Renal cortical epithelial cell (primary cell): ENCODE data around the gene SPACA1. TPM values are rescaled to one million over a fixed set of nuclear protein-coding genes. Genes with fewer than 3 reads are reported as not detected.
"Not testable (repeated sequence)": the region's sequence is repeated elsewhere in the genome, so short reads cannot be mapped to it uniquely, and the experiment has no call there.

Experiments used
- DNase-seq: peaks from one replicate; pipeline ENCODE4 v3.0.0-alpha.2; 2011; ENCODE audit warnings: low read depth
- total RNA-seq: library from RNA; depleted of rRNA; stranded (reverse); fragments of >200 nt; gene quantifications from 2 replicates; pipeline ENCODE4 v1.2.3, GENCODE V29; 2014

Gene SPACA1, protein sequence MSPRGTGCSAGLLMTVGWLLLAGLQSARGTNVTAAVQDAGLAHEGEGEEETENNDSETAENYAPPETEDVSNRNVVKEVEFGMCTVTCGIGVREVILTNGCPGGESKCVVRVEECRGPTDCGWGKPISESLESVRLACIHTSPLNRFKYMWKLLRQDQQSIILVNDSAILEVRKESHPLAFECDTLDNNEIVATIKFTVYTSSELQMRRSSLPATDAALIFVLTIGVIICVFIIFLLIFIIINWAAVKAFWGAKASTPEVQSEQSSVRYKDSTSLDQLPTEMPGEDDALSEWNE
- not detected in 2 replicates for total RNA-seq

DNA sequence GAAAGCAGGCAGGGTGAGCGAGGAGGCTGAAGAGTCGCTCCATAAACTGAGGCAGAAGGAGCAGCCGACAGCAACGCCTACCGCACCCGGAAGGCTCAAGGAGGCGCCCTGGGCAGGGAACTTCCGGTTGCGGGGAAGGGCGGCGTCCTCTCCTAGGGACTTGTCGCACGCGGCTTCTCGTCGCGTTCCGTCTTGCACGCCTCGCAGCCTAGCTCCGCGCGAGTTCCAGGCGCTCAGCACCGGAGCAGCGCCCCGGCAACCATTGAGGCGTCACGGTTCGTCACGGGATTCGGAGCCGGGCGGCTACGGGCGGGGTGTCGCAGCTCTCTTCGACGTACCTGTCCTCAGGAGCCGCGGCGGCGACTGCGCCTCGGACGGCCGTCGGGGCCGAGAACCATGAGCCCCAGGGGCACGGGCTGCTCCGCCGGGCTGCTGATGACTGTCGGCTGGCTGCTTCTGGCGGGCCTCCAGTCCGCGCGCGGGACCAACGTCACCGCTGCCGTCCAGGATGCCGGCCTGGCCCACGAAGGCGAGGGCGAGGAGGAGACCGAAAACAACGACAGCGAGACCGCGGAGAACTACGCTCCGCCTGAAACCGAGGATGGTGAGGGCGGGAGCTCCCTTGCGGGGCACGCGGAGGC lies at the start of gene SPACA1:
Gene SPACA1, plus strand, starts transcription at position 332 of the 641 bp plus-strand sequence. Its CDS starts 65 bp downstream, at position 397.
- no peak for DNase-seq

DNA sequence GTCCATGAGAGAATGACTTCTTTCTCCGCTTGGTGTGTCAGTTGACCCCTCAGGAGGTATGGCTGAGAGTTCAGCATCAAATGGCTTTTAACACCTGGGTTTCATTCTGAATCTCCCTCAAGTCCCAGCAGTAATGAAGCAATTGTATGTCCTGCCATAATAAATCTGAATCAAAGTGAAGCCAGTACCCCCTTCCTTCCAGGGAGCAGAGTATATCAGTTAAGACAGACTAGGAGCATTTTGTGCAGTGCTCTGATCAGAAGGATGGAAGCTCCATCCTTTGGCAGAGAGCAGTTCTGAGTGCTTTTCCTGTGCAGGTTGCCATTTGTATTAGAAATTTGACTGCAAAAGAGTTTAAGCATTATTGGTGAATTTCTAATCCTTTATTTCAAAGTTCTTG lies 46.9 kb upstream of the SPACA1 start:
- no peak for DNase-seq

DNA sequence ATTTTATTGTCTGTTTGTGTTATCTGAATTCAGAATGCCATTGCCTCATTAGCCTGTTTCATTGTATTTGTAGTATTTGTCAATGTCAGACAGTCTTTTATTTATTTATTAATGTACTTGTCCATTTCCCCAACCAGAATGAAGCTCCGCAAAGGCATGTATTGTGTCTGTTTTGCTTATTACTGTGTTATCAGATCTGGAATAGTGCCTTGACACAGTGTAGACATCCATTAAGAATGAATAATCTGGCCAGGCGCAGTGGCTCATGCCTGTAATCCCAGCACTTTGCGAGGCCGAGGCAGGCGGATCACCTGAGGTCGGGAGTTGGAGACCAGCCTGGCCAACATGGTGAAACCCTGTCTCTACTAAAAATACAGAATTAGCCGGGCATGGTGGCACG lies 46.4 kb upstream of the SPACA1 start:
- DNase-seq, result not testable (repeated sequence)

DNA sequence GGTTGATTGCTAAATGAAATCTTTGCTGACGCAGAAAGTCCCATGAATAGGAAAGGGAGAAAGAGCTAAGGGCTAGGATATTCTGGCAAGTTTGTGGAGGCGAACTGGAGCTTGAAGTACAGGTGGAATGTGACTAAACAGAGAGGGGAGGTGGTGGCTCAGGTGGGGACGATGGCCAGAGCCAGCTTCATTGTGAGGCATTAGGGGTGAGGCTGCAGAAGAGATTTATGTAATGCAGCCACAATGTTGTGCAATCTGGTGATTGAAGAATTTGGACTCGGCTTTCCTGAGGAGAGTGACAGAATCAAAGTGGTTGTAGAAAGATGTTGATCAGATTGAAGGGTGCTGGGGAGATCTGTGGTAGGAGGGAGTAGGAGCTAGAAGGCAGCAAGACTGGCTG lies 42.9 kb upstream of the SPACA1 start:
- peak; percentile 77 for DNase-seq

DNA sequence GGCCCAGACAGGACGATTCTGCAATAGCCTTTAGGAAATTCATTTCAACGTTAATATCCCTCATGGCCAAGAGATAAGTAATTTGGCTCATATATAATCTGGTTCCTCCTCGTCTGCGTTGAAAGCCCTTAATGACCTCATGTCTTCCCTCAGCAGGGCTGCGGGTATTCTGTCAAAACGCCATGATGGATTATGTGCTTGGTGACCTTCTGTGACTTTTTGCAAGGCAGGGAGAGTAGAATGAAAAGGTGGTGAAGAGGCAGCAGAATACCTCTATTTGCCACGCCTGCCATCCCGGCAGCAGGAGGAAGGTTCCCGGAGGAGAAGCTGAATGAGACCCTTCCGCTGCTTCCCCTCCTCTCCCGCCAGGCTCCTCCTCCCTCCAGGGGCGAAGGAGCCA lies 41.1 kb upstream of the SPACA1 start:
- no peak for DNase-seq

DNA sequence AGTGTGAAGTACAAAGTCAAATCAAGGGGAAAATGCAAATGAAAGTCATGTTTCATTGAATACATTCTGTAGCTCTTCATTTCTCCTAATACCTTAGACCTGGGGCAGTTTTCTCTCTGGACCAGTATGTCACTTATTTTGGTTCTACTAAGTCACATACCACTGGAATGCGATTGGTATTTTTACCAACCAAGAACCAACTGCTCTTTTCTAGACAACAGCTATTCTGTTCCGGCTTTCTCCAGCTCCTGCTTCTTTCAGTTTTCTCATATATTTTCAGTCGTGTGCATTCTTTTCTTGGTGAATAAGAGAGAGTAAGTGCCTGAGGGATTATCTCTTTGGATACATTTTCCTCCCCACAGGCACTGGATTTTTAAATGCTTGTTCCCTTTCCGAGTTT lies 39.2 kb upstream of the SPACA1 start:
- DNase-seq, result peak; percentile 94

DNA sequence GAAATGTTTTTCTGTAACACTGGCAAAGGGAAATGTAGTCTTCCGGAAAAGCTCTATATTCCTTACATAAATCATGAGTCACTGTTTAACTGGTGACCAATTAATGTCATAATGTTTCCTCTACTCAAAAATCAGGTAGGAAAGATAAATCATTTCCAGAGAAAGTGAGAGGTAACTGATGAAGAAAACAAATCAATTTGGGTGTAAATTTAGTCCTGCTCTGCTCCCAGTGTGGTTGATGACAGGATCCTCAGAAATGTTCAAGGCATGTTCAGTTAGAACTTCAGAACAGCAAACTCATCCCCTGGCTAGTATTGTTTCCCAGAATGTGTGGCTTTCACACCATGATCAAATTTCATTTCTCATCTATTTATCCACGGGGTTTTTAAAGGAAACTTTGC lies 38.8 kb upstream of the SPACA1 start:
- DNase-seq, result peak; percentile 98

DNA sequence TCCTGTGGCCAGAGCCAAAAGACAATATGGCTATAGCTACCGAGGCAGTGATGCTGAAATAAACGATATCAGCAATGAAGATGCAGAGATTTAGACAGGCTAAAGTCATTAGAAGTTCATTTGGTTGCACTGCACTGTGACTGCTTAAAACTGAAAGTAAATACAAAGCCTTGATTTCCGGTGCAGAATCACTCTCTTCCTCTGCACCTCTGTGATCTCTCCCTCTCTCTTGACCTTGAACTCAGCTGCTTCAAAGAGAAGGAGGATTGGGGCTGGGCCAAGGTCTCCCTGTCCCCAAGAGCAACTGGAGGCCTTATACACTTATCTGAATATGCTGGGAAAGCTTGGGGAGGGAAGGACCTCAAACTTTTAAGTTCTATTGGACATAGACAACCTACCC lies 34.6 kb upstream of the SPACA1 start:
- no peak for DNase-seq

DNA sequence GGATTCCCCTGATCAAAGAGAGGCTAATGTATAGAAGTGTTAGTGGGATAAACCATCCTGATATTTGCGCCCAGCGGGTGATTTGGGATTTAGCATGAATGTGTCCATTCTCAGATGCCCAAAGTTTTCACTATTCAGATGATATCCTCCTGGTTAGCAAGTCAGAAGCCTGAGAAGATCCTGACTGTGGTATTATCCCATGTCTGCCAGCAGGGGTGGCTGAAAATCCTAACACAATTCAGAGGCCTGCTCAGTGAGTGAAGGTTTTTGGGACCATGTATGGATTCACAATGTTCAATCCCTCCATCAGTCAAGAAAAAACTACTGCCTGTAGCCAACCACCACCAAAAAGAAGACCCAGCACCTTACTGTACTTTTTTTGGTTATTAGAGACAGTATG lies 34.1 kb upstream of the SPACA1 start:
- DNase-seq, result no peak

DNA sequence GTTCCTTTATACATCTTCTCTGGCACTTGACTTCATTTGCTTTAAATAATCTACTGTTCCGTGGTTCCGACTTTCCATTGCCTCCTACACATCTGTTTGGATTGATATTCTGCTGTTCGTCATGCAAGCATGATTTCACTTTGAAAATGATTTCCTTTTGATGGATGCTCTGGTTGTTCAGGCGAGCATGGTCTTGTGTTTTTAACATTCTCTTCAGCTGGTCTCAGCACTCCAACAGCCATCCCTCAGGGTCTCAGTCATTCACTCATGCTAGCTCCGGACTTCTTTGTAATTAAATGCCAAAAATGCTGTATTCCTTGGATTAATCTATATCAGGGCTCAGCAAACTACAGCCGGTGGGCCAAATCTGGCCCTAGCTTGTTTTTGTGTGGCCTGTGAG lies 27.2 kb upstream of the SPACA1 start:
- DNase-seq, result no peak

DNA sequence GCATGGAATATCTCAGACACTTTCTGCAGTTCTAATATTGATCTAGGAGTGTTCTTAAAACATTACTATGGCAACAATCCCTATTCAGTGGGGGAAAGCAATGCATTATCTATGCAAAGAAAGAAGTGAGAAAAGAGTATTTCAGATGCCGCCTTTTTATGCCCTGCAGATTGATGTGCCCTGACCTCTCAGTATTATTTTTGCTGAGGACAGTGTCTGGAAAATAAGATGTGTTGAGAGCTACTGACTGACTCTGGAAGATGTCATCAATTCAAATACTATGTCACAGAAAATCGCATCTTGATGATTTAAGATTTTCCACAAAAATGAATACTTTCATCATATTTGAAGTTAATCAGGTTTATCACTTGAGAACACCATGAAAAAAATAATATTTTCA lies 22.9 kb upstream of the SPACA1 start:
- no peak for DNase-seq

DNA sequence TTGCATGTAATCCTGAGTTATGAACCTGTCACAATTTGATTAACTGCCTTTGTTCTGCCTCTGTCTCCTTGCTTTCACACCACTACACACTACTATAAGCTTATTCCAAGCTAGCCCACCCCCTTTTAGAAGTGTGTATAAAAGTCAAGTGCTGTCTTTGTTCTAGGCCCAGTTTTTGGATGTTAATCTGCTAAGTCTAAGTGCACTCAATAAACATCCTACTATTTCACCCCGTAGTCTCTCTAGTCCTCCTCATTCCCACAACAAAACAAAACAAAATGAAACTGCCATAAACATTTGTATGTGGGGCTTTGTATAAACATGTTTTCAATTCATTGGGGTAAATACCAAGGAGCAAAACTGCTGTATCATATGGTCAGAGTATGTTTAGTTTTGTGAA lies 16.1 kb upstream of the SPACA1 start:
- DNase-seq, result no peak

DNA sequence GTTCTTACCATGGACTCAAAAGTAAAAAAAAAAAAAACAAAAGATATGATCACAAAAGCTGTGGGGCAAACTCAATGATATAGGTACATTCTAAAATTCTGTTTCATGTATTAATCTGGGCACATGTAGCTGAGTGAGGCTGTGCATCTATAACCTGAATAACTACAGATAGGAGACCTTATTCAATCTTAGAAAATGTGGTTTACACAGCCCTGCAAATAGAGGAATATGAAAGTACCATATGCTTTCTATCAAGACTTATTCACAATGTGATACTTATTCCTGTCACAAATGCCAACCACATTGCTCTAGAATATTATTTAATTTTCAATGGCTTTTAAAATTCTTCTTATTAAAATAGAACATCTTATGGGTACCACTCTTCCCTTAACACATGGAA lies 3.1 kb upstream of the SPACA1 start:
- no peak for DNase-seq

DNA sequence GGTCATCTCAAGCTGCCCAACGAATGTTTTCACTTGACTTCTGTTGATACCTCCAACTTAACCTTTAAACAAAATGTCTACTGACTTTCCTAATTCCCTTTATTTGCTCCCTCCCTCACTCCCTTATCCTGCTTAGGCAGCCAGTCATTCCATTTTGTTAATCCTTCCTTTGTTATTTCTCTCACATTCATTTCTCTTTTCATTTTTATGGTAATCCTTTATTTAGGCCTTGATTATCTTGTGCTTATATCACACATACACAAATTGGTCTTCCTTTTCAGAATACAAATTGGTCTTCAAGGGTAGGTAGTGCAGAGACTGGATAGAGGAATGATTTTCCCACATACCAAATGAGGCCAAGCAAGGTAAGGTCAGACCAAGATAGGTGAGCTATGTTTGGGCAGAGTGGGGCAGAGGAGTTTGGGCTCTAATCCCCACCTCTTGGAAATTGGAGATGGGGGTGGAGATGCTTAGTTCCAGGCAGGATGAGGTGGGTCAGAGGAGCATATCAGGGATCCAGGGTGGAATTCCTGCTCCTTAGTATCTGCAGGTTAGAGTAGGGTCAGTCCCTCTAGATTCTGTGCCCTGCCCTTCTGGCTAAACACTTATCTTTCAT lies 2.0 kb upstream of the SPACA1 start:
- no peak for DNase-seq

DNA sequence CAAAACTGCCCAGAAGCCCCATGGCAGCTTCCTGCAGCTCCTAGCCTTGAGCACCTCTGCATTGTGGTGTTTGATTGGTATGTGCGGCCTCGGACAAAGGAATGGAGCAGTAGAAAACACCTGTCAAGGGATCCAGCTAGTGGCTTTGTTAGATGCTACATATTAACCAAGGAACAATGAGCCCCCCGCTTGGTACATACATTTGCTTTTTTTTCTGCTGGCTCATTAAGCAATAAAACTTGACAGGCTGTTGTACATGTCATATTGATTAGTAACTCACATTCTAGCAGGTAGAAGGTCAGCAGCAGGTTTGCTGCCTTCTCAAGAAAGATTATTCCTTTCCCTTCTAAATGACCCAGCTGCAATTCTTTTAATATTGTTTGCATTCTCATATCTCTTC lies 937 bp downstream of the SPACA1 start:
- peak; percentile 68 for DNase-seq

DNA sequence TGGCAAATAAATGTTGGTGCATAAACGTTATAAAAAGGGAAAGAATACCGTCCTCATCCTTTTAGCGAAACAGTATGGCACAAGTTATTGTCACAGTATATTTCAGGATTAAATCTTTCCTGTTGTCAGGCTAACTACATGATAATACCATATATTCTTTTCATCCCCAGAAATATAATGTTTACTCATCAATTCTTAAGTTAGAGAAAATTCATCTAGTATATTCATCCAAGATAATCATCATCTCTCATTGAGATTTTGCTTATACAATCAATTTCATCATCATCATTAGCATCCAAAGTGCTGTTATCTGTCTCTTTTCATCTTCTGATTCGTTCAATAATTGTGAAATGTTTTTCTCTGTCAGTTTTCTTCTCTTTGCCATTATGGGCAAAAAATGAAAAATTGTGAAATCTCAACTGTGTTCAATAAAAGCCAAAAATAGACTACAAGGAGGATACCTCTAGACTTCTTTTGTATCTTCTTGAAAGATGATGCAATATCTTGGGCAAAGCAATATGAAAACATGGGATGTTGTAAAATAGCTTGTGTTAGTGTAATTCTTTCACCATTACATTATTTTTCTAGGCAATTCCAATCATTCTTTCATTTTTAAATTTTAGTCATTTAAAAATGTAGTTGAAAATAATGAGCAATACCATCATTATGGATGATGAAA lies 2.6 kb downstream of the SPACA1 start:
- DNase-seq, result no peak

DNA sequence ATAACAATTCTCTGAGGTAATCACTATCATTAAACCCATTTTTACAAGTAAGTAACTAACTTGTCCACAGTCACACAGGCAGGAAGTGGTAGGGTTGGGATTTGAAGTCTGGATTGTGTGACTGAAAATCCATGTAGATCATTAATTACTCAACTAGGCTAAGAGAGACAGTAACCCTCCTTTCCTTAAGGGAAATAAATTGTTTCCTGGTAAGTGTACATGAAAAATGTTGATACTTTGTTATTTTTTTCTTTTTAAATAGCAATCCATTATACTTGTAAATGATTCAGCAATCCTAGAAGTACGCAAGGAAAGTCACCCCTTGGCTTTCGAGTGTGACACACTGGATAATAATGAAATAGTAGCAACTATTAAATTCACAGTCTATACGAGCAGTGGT lies 11.6 kb downstream of the SPACA1 start:
- peak; percentile 85 for DNase-seq

DNA sequence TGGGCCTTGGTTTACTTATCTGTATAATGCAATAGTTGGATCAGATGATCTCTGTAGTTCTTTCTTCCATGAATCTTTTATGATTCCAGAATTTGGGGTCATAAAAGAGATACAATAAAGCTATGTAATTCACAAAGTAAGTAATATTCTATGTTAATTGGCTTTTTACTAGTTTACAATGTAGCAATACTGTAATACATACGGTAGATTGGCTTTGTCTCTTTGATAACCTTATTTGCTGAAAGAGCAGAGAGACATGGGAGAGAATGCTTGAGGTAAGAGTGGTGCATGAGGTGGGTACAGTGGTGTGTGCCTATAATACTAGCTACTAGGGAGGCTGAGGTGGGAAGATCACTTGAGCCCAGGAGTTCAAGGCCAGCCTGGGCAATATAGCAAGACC lies 14.7 kb downstream of the SPACA1 start:
- DNase-seq, result no peak

DNA sequence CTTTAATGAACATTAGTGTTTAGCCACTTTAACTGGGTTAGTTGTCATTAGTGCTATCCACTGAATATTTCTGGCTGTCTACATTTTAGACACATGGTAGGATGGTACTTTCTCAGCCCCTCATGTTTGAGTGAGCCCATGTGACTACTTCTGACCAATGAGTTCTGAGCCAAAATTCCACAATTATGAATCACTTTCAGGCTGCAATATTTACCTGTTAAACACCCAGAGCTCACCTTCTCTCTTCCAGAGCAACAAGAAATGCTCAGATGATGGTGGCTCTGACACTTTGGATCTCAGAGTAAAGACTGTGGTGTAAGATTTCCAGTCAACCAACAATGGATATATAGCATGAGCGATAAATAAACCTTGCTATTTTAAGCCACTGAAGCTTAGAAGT lies 24.8 kb downstream of the SPACA1 start:
- DNase-seq, result peak; percentile 7

DNA sequence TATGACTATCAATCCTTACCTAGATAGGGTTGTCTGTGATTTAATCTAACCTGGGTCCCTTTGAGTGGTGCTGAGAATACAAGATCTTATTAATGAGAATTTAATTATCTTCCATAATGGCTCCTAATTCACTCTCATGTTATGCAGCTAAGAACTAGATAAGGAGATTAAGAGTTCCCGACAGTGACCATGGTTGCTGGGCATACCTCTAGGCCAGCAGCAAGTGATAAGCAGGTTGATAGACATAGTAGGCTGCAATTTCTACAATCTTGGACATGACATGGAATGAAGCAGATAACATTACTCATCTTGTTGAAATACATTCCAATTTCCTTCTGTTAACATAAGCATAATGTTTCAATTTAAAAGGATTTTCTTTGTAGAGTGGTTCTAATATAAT lies 27.1 kb downstream of the SPACA1 start:
- no peak for DNase-seq

DNA sequence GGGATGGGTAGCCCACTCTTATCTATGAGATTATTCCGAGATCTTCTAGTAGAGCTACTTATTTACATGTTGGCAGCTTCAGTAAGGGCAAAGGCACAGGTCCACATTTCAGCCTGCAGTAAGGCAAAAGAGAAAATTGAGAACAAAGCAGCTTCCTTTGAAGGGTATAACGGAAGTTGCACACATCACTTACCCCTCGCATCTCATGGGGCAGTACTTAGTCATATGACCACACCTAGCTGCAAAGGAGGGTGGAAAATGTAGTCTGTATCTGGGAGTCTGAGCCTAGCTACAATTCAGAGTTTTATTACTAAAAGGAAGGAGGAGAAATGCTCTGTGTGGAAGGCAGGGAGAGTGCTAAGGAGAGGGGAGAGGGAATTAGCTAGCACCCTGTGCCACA lies 29.7 kb downstream of the SPACA1 start:
- DNase-seq, result no peak

DNA sequence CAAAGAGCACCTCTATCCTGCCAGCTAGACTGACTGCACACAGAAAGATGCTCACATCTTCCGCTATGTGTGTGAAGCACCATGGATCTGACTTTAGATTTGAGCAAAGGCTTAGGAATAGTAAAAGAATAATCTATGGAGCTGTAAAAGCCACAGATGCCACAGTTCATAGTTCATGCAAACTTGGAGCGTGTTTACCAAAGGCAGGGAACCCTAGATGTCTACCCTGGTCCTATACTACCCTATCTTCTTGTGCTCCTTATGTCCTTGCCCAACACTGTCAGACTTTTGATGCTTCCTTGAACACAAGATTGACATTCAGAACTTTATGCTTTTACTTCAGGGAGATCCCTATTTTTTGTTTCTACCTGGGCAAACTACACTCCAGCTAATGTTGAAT lies 39.2 kb downstream of the SPACA1 start:
- DNase-seq, result no peak

DNA sequence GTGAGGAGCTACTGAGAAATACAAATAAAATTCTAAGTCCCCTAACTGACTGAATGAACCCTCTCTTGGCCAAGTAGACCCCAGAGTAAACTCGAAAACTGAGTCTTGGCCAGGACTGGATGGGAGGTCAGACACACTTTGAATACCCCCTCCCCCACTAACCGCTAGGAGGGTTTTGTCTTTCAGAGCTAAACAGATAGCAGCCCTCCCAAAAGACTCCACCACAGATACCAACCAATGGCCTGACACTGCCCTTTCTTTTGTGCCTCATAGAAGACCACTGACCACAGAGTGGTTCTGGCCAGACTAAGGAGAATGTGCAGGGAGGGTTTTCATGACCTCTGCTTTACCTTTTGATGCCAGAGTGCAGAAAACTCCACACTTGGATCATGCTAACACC lies 42.1 kb downstream of the SPACA1 start:
- DNase-seq, result no peak
